ENCODE data around the gene CASK. TPM values are rescaled to one million over a fixed set of nuclear protein-coding genes. Genes with fewer than 3 reads are reported as not detected.

CASK gene
- total and polyA plus RNA-seq, 9 of the 15 experiments (the other 6 are each of a cell fraction or from before 2014, with no cell fraction given), result 1.3 to 7.4 (median 5.2) TPM

DNA sequence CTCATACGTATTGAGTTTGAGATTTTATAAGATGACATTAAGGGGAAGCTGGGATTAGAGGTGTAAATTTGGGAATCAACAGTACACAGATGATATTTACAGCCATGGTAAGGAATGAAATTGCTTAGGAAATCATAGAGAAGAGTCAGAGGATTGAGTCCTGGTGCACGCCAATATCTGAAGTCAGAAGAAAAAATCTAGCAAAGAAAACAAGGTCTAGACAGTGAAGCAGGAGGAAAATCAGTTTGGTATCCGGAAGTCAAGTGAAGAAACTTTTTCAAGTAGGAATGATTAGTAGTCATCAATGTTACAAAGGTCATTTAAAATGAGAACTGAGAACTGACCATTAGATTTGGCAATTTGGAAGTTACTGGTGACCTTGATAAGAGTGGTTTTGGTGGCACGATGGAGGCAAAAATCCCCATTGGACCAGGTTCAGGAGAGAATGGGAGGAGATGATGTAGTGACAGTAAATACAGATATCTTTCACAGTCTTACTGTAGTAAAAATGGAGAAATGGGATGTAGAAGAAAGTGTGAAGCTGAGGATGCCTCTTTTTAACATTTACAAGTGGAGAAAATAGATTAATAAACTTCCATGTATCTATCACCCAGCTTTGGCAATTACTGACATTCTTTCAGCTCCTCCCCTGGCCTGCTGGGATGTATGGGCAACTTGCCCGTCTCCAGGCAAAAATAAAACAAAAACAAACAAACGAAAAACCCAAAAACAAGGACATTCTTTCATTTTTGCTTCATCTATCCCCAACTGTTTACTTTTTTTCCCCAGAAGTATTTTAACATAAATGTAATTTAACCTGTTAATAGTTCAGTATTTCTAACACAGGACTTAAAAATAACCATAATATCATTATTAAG lies 245.9 kb downstream of the CASK start:
- H3K4me3 ChIP-seq, result no peak overlapping the region
- TF ChIP-seq, protein P1, sequence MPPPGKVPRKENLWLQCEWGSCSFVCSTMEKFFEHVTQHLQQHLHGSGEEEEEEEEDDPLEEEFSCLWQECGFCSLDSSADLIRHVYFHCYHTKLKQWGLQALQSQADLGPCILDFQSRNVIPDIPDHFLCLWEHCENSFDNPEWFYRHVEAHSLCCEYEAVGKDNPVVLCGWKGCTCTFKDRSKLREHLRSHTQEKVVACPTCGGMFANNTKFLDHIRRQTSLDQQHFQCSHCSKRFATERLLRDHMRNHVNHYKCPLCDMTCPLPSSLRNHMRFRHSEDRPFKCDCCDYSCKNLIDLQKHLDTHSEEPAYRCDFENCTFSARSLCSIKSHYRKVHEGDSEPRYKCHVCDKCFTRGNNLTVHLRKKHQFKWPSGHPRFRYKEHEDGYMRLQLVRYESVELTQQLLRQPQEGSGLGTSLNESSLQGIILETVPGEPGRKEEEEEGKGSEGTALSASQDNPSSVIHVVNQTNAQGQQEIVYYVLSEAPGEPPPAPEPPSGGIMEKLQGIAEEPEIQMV (tag; conservative IDR thresholded peaks at IDR 0.05; ENCODE audit: low read depth), result no peak
- TF ChIP-seq ILF3 (IDR thresholded peaks at IDR 0.05; ENCODE audit: borderline replicate concordance), result no peak
- no peak for TF ChIP-seq ZSCAN29 (IDR thresholded peaks at IDR 0.05)
- TF ChIP-seq U2AF1 (optimal IDR thresholded peaks at IDR 0.05; ENCODE audit: low read depth, low read length), result no peak
- TF ChIP-seq, protein P2, sequence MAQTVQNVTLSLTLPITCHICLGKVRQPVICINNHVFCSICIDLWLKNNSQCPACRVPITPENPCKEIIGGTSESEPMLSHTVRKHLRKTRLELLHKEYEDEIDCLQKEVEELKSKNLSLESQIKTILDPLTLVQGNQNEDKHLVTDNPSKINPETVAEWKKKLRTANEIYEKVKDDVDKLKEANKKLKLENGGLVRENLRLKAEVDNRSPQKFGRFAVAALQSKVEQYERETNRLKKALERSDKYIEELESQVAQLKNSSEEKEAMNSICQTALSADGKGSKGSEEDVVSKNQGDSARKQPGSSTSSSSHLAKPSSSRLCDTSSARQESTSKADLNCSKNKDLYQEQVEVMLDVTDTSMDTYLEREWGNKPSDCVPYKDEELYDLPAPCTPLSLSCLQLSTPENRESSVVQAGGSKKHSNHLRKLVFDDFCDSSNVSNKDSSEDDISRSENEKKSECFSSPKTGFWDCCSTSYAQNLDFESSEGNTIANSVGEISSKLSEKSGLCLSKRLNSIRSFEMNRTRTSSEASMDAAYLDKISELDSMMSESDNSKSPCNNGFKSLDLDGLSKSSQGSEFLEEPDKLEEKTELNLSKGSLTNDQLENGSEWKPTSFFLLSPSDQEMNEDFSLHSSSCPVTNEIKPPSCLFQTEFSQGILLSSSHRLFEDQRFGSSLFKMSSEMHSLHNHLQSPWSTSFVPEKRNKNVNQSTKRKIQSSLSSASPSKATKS (CRISPR knock-in tag; IDR thresholded peaks at IDR 0.05), result no peak
- no peak for TF ChIP-seq HNRNPK (IDR thresholded peaks at IDR 0.05; ENCODE audit: low read depth, low read length, poor library complexity, severe bottlenecking)
- TF ChIP-seq EP400 (IDR thresholded peaks at IDR 0.05), result no peak
- no peak for TF ChIP-seq PCBP2 (IDR thresholded peaks at IDR 0.05; ENCODE audit: low read depth, low read length, poor library complexity, severe bottlenecking)
- no peak for TF ChIP-seq KLF6 (CRISPR knock-in tag; IDR thresholded peaks at IDR 0.05; ENCODE audit: borderline replicate concordance)
- TF ChIP-seq FOXK2 (conservative IDR thresholded peaks at IDR 0.05 in 1 of 2, IDR thresholded peaks at IDR 0.05 in 1 of 2; ENCODE audit: low read depth in 2 of 2), result no peak
- TF ChIP-seq HCFC1 (IDR thresholded peaks at IDR 0.05; ENCODE audit: low read depth, low read length), result no peak
- no peak for TF ChIP-seq NCOA4 (IDR thresholded peaks at IDR 0.05; ENCODE audit: partially characterized antibody)
- TF ChIP-seq ZNF766 (CRISPR knock-in tag; conservative IDR thresholded peaks at IDR 0.05), result no peak
- no peak for TF ChIP-seq ZNF347 (CRISPR knock-in tag; IDR thresholded peaks at IDR 0.05; ENCODE audit: low read depth)
- TF ChIP-seq STAT5A (IDR thresholded peaks at IDR 0.05; ENCODE audit: borderline replicate concordance, low read length), result no peak
- TF ChIP-seq, protein P3, sequence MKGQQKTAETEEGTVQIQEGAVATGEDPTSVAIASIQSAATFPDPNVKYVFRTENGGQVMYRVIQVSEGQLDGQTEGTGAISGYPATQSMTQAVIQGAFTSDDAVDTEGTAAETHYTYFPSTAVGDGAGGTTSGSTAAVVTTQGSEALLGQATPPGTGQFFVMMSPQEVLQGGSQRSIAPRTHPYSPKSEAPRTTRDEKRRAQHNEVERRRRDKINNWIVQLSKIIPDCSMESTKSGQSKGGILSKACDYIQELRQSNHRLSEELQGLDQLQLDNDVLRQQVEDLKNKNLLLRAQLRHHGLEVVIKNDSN (CRISPR knock-in tag; IDR thresholded peaks at IDR 0.05), result no peak
- no peak for TF ChIP-seq DMBX1 (CRISPR knock-in tag; IDR thresholded peaks at IDR 0.05; ENCODE audit: borderline replicate concordance)
- H3K9ac ChIP-seq (ENCODE audit: insufficient read depth in 1 of 2, low read depth in 2 of 2, low read length in 2 of 2), result no peak overlapping the region
- no peak overlapping the region for H2AFZ ChIP-seq (ENCODE audit: low read depth, low read length)
- H3K4me2 ChIP-seq (ENCODE audit: insufficient read depth, low read length), result no peak overlapping the region
- CTCF ChIA-PET (ENCODE audit: low intra/inter-chr PET ratio), result no interaction called here
- WGBS (ENCODE audit: insufficient coverage, low coverage, missing lambda C conversion rate), result 31% methylated on average over 6 of the region's 6 CpGs
- no peak for FAIRE-seq
- in situ Hi-C loops (cut with MboI) (no loop called here), intact Hi-C loops (cut with micrococcal nuclease) (no loop called here)
- no peaks in the 10 kb centered on the region for H3K27me3 ChIP-seq (ENCODE audit: control insufficient read depth in 2 of 2, insufficient read depth in 2 of 2, low read length in 2 of 2)
- H3K9me3 ChIP-seq (replicated peaks; ENCODE audit: control insufficient read depth, insufficient read depth, low read depth, low read length), result no peaks in the 10 kb centered on the region
- no peak overlapping the region for H3K27ac ChIP-seq (ENCODE audit: extremely low read depth, low read depth, low read length)
- ATAC-seq, result no peak
- POLR2A ChIA-PET, result no interaction called here
- no peak for DNase-seq (ENCODE audit: extremely low read depth in 1 of 4, low spot score in 3 of 4)
- H3K36me3 ChIP-seq (ENCODE audit: control insufficient read depth, insufficient read depth, low read length), result no peaks in the 10 kb centered on the region
- H4K20me1 ChIP-seq (replicated peaks; ENCODE audit: control insufficient read depth, insufficient read depth, low read length), result no peaks in the 10 kb centered on the region
- no peaks in the 10 kb centered on the region for H3K9me1 ChIP-seq (ENCODE audit: control insufficient read depth, insufficient read depth, low read length)
- H3K79me2 ChIP-seq (ENCODE audit: control insufficient read depth, insufficient read depth, low read length), result no peaks in the 10 kb centered on the region
- no peaks in the 10 kb centered on the region for H3K4me1 ChIP-seq (replicated peaks in 1 of 2; ENCODE audit: control insufficient read depth in 2 of 2, insufficient read depth in 2 of 2, low read length in 2 of 2)
- BruUV-seq (replicated peaks), result no TSS peak
